ENCODE data around the gene DGCR8.

DNA sequence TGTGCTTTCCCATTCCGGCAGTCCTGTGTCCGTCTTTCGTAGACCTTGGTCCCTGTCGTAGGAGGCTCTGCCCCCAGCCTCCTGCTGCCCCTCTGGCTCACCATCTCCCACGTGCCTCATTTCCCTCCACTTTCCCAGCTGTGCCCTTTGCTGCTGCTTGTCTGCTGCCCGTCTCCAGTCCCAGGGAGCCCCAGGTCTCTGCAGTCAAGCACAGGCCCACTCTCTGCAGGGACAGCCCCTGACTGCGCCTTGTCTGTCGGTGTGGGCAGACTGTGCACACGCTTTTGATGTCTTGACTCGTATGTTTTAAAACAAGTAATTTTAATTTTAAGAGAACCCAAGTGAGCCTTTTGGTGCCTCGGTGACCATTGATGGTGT is 12.4 kb downstream of the DGCR8 start:
- TF ChIP-seq, protein P1, sequence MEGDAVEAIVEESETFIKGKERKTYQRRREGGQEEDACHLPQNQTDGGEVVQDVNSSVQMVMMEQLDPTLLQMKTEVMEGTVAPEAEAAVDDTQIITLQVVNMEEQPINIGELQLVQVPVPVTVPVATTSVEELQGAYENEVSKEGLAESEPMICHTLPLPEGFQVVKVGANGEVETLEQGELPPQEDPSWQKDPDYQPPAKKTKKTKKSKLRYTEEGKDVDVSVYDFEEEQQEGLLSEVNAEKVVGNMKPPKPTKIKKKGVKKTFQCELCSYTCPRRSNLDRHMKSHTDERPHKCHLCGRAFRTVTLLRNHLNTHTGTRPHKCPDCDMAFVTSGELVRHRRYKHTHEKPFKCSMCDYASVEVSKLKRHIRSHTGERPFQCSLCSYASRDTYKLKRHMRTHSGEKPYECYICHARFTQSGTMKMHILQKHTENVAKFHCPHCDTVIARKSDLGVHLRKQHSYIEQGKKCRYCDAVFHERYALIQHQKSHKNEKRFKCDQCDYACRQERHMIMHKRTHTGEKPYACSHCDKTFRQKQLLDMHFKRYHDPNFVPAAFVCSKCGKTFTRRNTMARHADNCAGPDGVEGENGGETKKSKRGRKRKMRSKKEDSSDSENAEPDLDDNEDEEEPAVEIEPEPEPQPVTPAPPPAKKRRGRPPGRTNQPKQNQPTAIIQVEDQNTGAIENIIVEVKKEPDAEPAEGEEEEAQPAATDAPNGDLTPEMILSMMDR (IDR thresholded peaks at IDR 0.05) = no peak
- TF ChIP-seq EZH2 (IDR thresholded peaks at IDR 0.05) = no peak

Measured in neural progenitor cell (in vitro differentiated cells).